ENCODE measurements around the gene ANKRD13C. TPM values are rescaled to one million over a fixed set of nuclear protein-coding genes. Genes with fewer than 3 reads are reported as not detected.

ANKRD13C gene
- 7.8 to 13.4 TPM (median 8.8 TPM) in 3 replicates for polyA plus RNA-seq
- polyA plus RNA-seq (2011; ENCODE audit: low read depth) = 10.0 TPM
- polyA plus RNA-seq (2011; cell fraction: cytosol; rRNA removed) = 7.9 and 11.8 TPM in 2 replicates
- 7.7 and 10.8 TPM in 2 replicates for polyA plus RNA-seq (2011; cell fraction: nucleus; rRNA removed)
- 9.1 and 9.7 TPM in 2 replicates for polyA plus RNA-seq (2012; ENCODE audit: low replicate concordance)
- 2.0 to 10.2 TPM (median 5.7 TPM) in 3 replicates for polyA minus RNA-seq
- 22.8 TPM for polyA minus RNA-seq (2011; cell fraction: cytosol; rRNA and poly(A)+ RNA removed)
- polyA minus RNA-seq (2011; cell fraction: nucleus; rRNA and poly(A)+ RNA removed) = 14.4 and 19.1 TPM in 2 replicates

- Histone ChIP-seq H3K9me3 (ENCODE audit: control insufficient read depth, low read depth, low read length) (no peaks in the 10 kb centered on the region), H3K9ac (ENCODE audit: control insufficient read depth, extremely low read depth, insufficient read depth, low read length) (peak within 1 kb of the TSS; percentile 98), H3K27ac (ENCODE audit: control insufficient read depth, insufficient read depth, low read length) (peak within 1 kb of the TSS; percentile 97), H3K4me2 (ENCODE audit: control insufficient read depth, extremely low read depth, insufficient read depth, low read depth, low read length) (peak within 1 kb of the TSS; percentile 80), H3K27me3 (ENCODE audit: control insufficient read depth, extremely low read depth, insufficient read depth, low read length) (no peaks in the 10 kb centered on the region), H3K79me2 (ENCODE audit: control insufficient read depth, insufficient read depth, low read length) (peaks cover 49% of the 10 kb centered on the region), H4K20me1 (ENCODE audit: control insufficient read depth, extremely low read depth, insufficient read depth, low read length) (no peaks in the 10 kb centered on the region), H2AFZ (ENCODE audit: control insufficient read depth, low read length) (peak within 1 kb of the TSS; percentile 97), H3K4me3 (ENCODE audit: control insufficient read depth in 2 of 3, extremely low read depth in 1 of 3, insufficient read depth in 2 of 3, low read depth in 1 of 3, low read length in 3 of 3) (peak within 1 kb of the TSS; percentile 77 to 95 (median 86)), H3K4me1 (ENCODE audit: control insufficient read depth, extremely low read depth, insufficient read depth, low read length) (peaks cover 16% of the 10 kb centered on the region), H3K9me1 (ENCODE audit: control insufficient read depth, extremely low read depth, insufficient read depth, low read length) (no peaks in the 10 kb centered on the region), H3K36me3 (ENCODE audit: control insufficient read depth in 2 of 2, extremely low read depth in 1 of 2, insufficient read depth in 2 of 2, low read length in 2 of 2) (peaks cover 0 to 2% of the 10 kb centered on the region in 2 experiments)
- peak; percentile 9 for FAIRE-seq
- dilution Hi-C loops (cut with MboI; ENCODE audit: extremely low pct_ligation_motif_present, low sequenced_read_pairs) = no loop called here
- DNase-seq (ENCODE audit: low read depth, low spot score) = peak; percentile 55
- TF ChIP-seq EZH2 (IDR thresholded peaks at IDR 0.05; ENCODE audit: low read length) = no peak
- peak in 1 of 3 experiments; percentile 28 for TF ChIP-seq CTCF (optimal IDR thresholded peaks at IDR 0.05 in 1 of 3, IDR thresholded peaks at IDR 0.05 in 1 of 3, conservative IDR thresholded peaks at IDR 0.05 in 1 of 3; ENCODE audit: extremely low read depth in 1 of 3, insufficient read depth in 2 of 3, low read length in 3 of 3)
These were observed at the start of gene ANKRD13C for GRCh38 chr1:70354332-70355110. TSS of gene ANKRD13C (minus strand) at chr1:70354722. CDS start at chr1:70354408, 314 bp downstream.

DNA sequence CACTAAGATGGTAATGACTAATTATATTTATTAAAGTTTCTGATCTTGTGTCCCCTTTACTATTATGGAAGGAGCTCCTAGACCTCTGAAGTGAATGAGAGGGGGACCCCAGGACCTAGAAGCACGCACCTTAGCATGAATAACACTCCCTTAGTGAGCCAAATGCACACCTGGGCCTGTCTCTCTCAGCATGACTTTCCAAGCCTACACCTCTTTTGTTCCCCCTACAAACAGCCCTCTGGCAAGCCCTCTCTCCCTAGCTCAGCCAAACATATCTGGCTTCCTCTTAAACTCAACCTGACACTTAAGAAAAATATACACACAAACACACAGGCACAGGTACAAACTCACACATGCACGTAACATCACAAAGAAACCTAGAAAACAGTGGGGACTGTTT is 49.2 kb upstream of the ANKRD13C start:
- Histone ChIP-seq H4K20me1 (ENCODE audit: control insufficient read depth, extremely low read depth, insufficient read depth, low read length) (no peaks in the 10 kb centered on the region), H3K27me3 (ENCODE audit: control insufficient read depth, extremely low read depth, insufficient read depth, low read length) (no peaks in the 10 kb centered on the region), H3K79me2 (ENCODE audit: control insufficient read depth, insufficient read depth, low read length) (no peaks in the 10 kb centered on the region), H3K4me2 (ENCODE audit: control insufficient read depth, extremely low read depth, insufficient read depth, low read depth, low read length) (no peak overlapping the region), H3K4me3 (ENCODE audit: control insufficient read depth in 2 of 3, extremely low read depth in 1 of 3, insufficient read depth in 2 of 3, low read depth in 1 of 3, low read length in 3 of 3) (no peak overlapping the region), H3K4me1 (ENCODE audit: control insufficient read depth, extremely low read depth, insufficient read depth, low read length) (no peaks in the 10 kb centered on the region), H3K9me3 (ENCODE audit: control insufficient read depth, low read depth, low read length) (no peaks in the 10 kb centered on the region), H3K27ac (ENCODE audit: control insufficient read depth, insufficient read depth, low read length) (no peak overlapping the region), H3K9me1 (ENCODE audit: control insufficient read depth, extremely low read depth, insufficient read depth, low read length) (no peaks in the 10 kb centered on the region), H3K9ac (ENCODE audit: control insufficient read depth, extremely low read depth, insufficient read depth, low read length) (no peak overlapping the region), H2AFZ (ENCODE audit: control insufficient read depth, low read length) (no peak overlapping the region), H3K36me3 (ENCODE audit: control insufficient read depth in 2 of 2, extremely low read depth in 1 of 2, insufficient read depth in 2 of 2, low read length in 2 of 2) (no peaks in the 10 kb centered on the region)
- dilution Hi-C loops (cut with MboI; ENCODE audit: extremely low pct_ligation_motif_present, low sequenced_read_pairs) = no loop called here
- DNase-seq (ENCODE audit: low read depth, low spot score) (no peak), FAIRE-seq (no peak)
- TF ChIP-seq CTCF (optimal IDR thresholded peaks at IDR 0.05 in 1 of 3, IDR thresholded peaks at IDR 0.05 in 1 of 3, conservative IDR thresholded peaks at IDR 0.05 in 1 of 3; ENCODE audit: extremely low read depth in 1 of 3, insufficient read depth in 2 of 3, low read length in 3 of 3) = no peak
- TF ChIP-seq EZH2 (IDR thresholded peaks at IDR 0.05; ENCODE audit: low read length) = no peak

All from keratinocyte (primary cell).